Panc1 (cell line): ENCODE measurements around the gene DKK3. TPM values are rescaled to one million over a fixed set of nuclear protein-coding genes. Genes with fewer than 3 reads are reported as not detected.
A peak's percentile ranks its signal among the peaks of the same experiment; 100 is the strongest.

Source experiments
- ATAC-seq: fragments of 200-7000 bp; cut with Tn5 transposase; 2 replicates; pipeline ENCODE4 v1.9.1; 2020; ENCODE audit warnings: mild to moderate bottlenecking, moderate library complexity
- BruUV-seq: library from RNA; stranded (reverse); fragments of 400-500 nt; replicated peaks from 2 replicates; lab custom pipeline; 2021; lab: Mats Ljungman, UMichigan
- CTCF ChIA-PET: fragments of 300-600 bp; sonication (Branson Sonifier 250); formaldehyde crosslinking; loops from one replicate; lab custom pipeline; 2022; ENCODE audit warnings: antibody characterized with exemption; lab: Charles Lee
- POLR2A ChIA-PET: fragments of 300-600 bp; sonication (Branson Sonifier 250); formaldehyde crosslinking; loops from one replicate; lab custom pipeline; 2022; ENCODE audit warnings: antibody characterized with exemption; lab: Charles Lee
- DNase-seq: peaks from one replicate; pipeline ENCODE4 v3.0.0-alpha.2; 2010; ENCODE audit warnings: low read depth, low spot score
- H3K27ac ChIP-seq: 2 replicates; pipeline ENCODE4 v1.5.1; 2011; ENCODE audit warnings: mild to moderate bottlenecking, low read length, inconsistent platforms
- H3K27me3 ChIP-seq: fragments of 200-500 bp; sonication (Bioruptor generic); 2 replicates; pipeline ENCODE4 v1.6.0; 2014; ENCODE audit warnings: low read length, inconsistent platforms; ENCODE audit not compliant: control insufficient read depth, insufficient read depth
- H3K36me3 ChIP-seq: fragments of 200-500 bp; sonication (Bioruptor generic); 2 replicates; pipeline ENCODE4 v1.5.1; 2014; ENCODE audit warnings: inconsistent platforms, mild to moderate bottlenecking, low read length, moderate library complexity; ENCODE audit not compliant: control insufficient read depth, insufficient read depth
- H3K4me1 ChIP-seq: 2 replicates; pipeline ENCODE4 v1.5.1; 2011; ENCODE audit warnings: inconsistent platforms, mild to moderate bottlenecking, low read length, moderate library complexity; ENCODE audit not compliant: control insufficient read depth, insufficient read depth
- H3K4me3 ChIP-seq, 2 experiments: 2 replicates each; pipeline ENCODE4 v1.5.1; 2011 to 2012; ENCODE audit warnings: low read depth in 2 of 2, low read length in 2 of 2, mild to moderate bottlenecking in 2 of 2, inconsistent platforms in 1 of 2, moderate library complexity in 1 of 2
- H3K9me3 ChIP-seq: fragments of 200-500 bp; sonication (Bioruptor generic); 2 replicates; pipeline ENCODE4 v1.5.1; 2014; ENCODE audit warnings: low read depth, mild to moderate bottlenecking, inconsistent platforms, low read length, moderate library complexity; ENCODE audit not compliant: control insufficient read depth, insufficient read depth
- POLR2AphosphoS5 ChIP-seq: IDR thresholded peaks from 2 replicates; pipeline ENCODE4 v1.6.1; 2012; ENCODE audit warnings: mild to moderate bottlenecking, low read depth, low read length, moderate library complexity
- SIN3A ChIP-seq: IDR thresholded peaks from 2 replicates; pipeline ENCODE4 v1.6.1; 2012; ENCODE audit warnings: low read depth, mild to moderate bottlenecking, low read length, moderate library complexity, borderline replicate concordance; ENCODE audit not compliant: insufficient read depth
- TCF7L2 ChIP-seq: IDR thresholded peaks from 2 replicates; pipeline ENCODE4 v1.6.1; 2011; ENCODE audit warnings: mild to moderate bottlenecking, low read depth, low read length, inconsistent platforms
- in situ Hi-C: cut with HindIII; loops from 2 replicates; pipeline ENCODE4 v1.10.0; 2016; ENCODE audit warnings: low sequenced_read_pairs, low pct_unique_long_range_greater_than_20kb
- intact Hi-C: fragments of 100-400 bp; cut with micrococcal nuclease; formaldehyde crosslinking; loops from one replicate; pipeline ENCODE4 v1.10.0; 2022; ENCODE audit not compliant: unreplicated experiment
- total RNA-seq: library from RNA; stranded (reverse); gene quantifications from one replicate; pipeline ENCODE4 v1.2.1, GENCODE V29; 2021; ENCODE audit not compliant: unreplicated experiment
- TF ChIP-seq, protein P1 (sequence below): fragments of 450-650 bp; IDR thresholded peaks from 2 replicates; pipeline ENCODE4 v1.5.1; 2017; ENCODE audit warnings: mild to moderate bottlenecking
- TF ChIP-seq, protein P2 (sequence below), 2 experiments: IDR thresholded peaks; 2 replicates each; pipeline ENCODE4 v1.6.1; 2011 to 2012; ENCODE audit warnings: low read depth in 2 of 2, control low read depth in 1 of 2, low read length in 1 of 2, mild to moderate bottlenecking in 1 of 2, moderate library complexity in 1 of 2; ENCODE audit not compliant: insufficient read depth in 1 of 2

DKK3 gene
- total RNA-seq, 1 experiment from 2014 or later: 116 TPM

DNA sequence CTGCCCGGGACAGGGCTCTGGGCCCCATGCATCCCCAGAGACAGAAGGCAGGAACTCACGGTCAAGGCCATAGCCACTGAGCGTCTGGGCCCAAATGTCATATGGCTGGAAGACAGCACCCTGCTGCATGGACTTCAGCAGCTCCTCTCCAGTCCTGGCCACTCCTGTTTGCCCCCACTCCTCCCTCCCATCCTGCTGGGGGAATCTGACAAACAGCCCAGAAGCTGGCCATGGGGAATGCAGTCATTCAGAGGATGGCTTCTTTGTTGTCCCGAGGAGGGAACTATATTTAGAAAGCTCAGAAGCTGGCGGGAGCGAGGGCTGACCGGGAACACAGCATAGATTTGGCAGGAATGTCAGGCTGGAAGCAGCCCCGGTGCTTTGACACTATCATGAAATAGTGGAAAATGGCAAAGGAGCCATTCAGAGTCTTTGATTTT, 35.0 kb downstream of the DKK3 start:
- POLR2A ChIA-PET: no interaction called here
- ATAC-seq (no peak), DNase-seq (no peak)
- in situ Hi-C loops: no loop called here
- Histone ChIP-seq H3K9me3 (no peaks in the 10 kb centered on the region), H3K36me3 (no peaks in the 10 kb centered on the region), H3K27me3 (no peaks in the 10 kb centered on the region), H3K4me1 (peaks cover 28% of the 10 kb centered on the region), H3K27ac (no peak overlapping the region), H3K4me3 (no peak overlapping the region)
- CTCF ChIA-PET: no interaction called here
- intact Hi-C loops: no loop called here
- no TSS peak for BruUV-seq
- TF ChIP-seq, protein P1, sequence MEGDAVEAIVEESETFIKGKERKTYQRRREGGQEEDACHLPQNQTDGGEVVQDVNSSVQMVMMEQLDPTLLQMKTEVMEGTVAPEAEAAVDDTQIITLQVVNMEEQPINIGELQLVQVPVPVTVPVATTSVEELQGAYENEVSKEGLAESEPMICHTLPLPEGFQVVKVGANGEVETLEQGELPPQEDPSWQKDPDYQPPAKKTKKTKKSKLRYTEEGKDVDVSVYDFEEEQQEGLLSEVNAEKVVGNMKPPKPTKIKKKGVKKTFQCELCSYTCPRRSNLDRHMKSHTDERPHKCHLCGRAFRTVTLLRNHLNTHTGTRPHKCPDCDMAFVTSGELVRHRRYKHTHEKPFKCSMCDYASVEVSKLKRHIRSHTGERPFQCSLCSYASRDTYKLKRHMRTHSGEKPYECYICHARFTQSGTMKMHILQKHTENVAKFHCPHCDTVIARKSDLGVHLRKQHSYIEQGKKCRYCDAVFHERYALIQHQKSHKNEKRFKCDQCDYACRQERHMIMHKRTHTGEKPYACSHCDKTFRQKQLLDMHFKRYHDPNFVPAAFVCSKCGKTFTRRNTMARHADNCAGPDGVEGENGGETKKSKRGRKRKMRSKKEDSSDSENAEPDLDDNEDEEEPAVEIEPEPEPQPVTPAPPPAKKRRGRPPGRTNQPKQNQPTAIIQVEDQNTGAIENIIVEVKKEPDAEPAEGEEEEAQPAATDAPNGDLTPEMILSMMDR: no peak
- TF ChIP-seq SIN3A: no peak

DNA sequence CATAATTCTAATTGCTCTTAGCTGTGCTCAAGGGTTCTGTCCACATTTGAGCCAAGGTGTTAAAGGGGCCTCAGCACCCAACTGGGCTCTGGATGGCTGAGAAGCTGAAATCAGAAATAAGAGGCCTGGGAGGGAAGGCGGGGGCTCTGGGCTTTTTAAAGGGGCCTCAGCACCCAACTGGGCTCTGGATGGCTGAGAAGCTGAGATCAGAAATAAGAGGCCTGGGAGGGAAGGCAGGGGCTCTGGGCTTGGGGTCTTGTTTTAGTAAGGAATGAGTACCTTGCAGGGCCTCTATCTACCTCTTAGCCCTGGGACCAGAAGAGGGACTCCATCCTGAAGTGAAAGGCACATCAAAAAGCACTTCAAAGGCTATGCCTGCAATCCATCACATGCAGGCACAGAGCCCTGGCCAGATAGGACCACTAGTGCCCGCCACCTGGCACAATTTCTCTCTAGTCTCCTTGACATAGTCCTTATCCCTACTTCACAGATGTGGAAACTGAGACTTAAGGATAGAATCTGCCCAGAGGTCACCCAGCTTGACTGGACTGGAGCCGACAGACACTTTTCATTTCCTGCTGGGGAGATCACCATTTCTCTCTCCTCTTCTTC, 35.6 kb downstream of the DKK3 start:
- intact Hi-C loops: no loop called here
- Histone ChIP-seq H3K9me3 (no peaks in the 10 kb centered on the region), H3K36me3 (no peaks in the 10 kb centered on the region), H3K4me3 (no peak overlapping the region), H3K27ac (0 out of 2 replicates have a peak overlapping the region, but pooled peaks have one; percentile 13), H3K27me3 (no peaks in the 10 kb centered on the region), H3K4me1 (peaks cover 25% of the 10 kb centered on the region)
- no TSS peak for BruUV-seq
- ATAC-seq: no peak
- TF ChIP-seq SIN3A: no peak
- no peak for TF ChIP-seq POLR2AphosphoS5
- TF ChIP-seq, protein P1: no peak
- TF ChIP-seq, protein P2, sequence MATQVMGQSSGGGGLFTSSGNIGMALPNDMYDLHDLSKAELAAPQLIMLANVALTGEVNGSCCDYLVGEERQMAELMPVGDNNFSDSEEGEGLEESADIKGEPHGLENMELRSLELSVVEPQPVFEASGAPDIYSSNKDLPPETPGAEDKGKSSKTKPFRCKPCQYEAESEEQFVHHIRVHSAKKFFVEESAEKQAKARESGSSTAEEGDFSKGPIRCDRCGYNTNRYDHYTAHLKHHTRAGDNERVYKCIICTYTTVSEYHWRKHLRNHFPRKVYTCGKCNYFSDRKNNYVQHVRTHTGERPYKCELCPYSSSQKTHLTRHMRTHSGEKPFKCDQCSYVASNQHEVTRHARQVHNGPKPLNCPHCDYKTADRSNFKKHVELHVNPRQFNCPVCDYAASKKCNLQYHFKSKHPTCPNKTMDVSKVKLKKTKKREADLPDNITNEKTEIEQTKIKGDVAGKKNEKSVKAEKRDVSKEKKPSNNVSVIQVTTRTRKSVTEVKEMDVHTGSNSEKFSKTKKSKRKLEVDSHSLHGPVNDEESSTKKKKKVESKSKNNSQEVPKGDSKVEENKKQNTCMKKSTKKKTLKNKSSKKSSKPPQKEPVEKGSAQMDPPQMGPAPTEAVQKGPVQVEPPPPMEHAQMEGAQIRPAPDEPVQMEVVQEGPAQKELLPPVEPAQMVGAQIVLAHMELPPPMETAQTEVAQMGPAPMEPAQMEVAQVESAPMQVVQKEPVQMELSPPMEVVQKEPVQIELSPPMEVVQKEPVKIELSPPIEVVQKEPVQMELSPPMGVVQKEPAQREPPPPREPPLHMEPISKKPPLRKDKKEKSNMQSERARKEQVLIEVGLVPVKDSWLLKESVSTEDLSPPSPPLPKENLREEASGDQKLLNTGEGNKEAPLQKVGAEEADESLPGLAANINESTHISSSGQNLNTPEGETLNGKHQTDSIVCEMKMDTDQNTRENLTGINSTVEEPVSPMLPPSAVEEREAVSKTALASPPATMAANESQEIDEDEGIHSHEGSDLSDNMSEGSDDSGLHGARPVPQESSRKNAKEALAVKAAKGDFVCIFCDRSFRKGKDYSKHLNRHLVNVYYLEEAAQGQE (IDR thresholded peaks at IDR 0.05; ENCODE audit: insufficient read depth in 1 of 2, low read depth in 2 of 2, low read length in 1 of 2): no peak
- TF ChIP-seq TCF7L2: no peak; the same call in 1 of the 2 replicates
- in situ Hi-C loops: no loop called here
- ChIA-PET POLR2A (no interaction called here), CTCF (no interaction called here)
- DNase-seq: no peak
